ENCODE data around the gene SLC25A24.

Gene SLC25A24

GRCh38 chr1:108096089-108096488 is 104.1 kb downstream of the SLC25A24 start:
- no peak for DNase-seq

- DNase-seq = no peak
Measured at GRCh38 chr1:108089477-108089876, 110.7 kb downstream of the SLC25A24 start.

DNA sequence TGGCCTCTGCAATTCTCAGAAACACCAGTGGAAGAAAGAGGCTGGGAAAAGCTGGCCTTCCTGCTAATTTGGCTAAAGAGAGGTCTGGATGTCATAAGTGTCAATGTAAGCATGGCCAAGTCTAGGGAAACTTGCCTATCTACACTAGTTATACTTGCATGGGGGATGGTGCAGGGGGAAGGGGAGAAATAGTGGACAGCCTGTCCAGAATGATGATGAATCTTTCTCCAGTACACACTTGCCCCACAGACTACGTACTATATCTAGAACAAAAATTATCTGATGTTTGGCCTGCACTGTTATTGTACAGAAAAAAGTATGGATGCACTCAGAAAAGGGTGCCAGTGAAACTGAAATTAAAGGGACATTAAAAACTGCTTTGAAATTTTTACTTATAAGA is 114.5 kb downstream of the SLC25A24 start:
- DNase-seq = no peak

DNA sequence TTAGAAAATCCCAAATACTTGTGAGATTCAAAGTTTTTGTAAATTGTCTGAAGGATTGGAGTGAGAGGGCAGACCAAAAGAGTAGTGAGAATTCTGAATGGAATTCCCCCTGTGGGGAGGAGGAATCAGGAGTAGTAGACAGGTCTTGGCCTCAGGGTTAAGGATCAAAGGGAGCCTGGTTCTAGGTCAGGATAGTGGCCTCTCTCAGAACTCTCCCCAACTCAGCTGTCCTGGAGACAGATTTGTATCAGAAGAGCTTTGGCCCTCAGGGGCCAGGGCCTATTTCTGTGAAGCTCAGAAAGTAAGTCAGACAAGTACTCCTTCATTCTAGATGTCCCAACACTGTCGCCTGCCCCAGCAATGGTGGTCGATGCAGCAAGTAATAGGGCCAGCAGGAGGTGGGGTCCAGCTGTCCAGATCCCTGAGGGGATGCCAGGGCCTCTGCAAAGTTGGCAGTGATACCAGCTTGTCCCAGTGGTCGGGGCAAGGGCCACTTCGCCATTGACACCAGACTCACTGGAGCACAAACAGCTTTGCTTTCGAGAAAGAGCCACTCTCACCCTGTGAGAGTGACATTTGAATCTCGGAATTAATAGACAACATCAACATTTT is 115.2 kb downstream of the SLC25A24 start:
- DNase-seq = no peak

Data from C1 segment of cervical spinal cord (tissue), 14 donors.